ENCODE results near the gene LZTS2.

LZTS2 gene

DNA sequence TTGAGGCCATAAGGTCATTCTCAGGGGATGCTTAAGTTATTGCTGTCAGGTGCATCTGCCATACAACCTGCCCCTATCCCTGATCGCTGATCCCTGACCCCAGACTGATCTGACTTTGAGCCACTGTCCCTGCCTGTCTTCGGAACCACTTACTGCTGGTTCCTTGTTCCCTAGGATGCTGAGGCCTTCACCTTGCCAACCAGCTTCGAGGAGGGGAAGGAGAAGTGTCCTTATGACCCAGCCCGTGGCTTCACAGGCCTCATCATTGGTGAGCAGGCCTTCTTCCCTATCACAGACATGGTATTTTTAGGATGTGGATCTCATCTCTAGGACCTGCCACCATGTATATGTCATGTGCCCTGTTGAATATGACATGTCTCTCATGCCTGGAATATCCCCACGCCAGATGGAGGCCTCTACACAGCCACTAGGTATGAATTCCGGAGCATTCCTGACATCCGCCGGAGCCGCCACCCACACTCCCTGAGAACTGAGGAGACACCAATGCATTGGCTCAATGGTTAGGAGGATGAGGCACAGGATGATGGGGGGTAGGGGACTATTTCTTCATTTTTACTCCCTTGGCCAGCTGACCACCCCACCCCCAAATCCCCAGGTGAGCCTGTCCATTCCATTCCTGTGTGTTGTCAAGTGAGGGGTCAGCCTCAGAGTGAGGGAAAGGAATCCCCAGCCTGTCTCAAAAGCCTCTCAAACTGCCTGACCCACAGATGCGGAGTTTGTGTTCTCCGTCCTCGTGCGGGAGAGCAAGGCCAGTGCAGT, 21.3 kb upstream of the LZTS2 start:
- DNase-seq (ENCODE audit: low read depth) = no peak

DNA sequence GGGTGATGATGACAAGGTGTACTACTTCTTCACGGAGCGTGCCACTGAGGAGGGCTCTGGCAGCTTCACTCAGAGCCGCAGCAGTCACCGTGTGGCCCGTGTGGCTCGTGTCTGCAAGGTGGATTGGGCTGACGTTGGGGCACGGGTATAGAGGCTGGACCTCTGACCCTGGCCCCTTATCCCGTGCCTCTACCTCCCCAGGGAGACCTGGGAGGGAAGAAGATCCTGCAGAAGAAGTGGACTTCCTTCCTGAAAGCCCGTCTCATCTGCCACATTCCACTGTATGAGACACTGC, 20.8 kb upstream of the LZTS2 start:
- DNase-seq (ENCODE audit: low read depth) = no peak

DNA sequence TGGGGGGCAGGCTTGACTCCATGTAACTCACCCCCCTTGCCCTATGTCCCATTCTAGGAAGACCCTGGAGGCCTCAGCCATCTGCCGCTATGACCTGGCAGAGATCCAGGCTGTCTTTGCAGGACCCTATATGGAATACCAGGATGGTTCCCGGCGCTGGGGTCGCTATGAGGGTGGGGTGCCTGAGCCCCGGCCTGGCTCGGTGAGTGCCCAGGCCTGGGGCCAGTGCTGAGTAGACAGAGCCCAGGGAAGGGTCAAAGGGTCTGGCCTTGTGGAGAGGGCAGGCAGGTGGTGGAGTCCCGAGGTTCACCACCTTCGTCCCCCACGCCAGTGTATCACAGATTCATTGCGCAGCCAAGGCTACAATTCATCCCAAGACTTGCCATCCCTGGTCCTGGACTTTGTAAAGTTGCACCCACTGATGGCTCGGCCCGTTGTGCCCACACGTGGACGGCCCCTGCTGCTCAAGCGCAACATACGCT, 19.8 kb upstream of the LZTS2 start:
- DNase-seq (ENCODE audit: low read depth) = no peak

DNA sequence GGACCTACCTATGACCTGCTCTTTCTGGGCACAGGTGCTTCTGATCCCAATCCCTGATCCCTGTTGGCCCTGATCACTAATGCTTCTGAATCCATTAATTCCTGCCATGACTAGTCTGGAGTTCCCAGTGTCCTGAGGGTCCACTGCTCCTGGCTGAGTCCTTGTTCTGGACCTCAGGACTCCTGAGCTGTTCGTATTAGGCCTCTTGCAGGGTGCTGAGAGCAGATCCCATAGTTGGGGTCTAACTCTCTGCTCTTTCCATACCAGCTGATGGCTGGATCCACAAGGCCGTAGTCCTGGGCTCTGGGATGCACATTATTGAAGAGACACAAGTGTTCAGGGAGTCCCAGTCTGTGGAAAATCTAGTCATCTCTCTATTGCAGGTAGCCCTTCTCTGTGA, 19.3 kb upstream of the LZTS2 start:
- DNase-seq (ENCODE audit: low read depth) = no peak

DNA sequence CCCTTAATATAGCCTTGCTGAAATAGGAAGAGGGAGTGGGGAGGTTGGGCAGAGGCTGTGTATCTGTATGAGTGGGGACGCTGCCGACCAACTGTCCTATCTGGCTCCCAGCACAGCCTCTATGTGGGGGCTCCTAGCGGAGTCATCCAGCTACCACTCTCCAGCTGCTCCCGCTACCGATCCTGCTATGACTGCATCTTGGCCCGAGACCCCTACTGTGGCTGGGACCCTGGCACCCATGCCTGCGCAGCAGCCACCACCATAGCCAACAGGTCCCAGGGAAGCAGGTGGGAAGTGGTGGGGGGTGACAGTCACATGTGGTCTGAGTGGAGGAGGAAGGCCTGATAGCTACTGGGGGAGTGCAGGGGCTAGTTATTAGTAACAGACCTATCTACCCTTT, 18.9 kb upstream of the LZTS2 start:
- DNase-seq (ENCODE audit: low read depth) = no peak

DNA sequence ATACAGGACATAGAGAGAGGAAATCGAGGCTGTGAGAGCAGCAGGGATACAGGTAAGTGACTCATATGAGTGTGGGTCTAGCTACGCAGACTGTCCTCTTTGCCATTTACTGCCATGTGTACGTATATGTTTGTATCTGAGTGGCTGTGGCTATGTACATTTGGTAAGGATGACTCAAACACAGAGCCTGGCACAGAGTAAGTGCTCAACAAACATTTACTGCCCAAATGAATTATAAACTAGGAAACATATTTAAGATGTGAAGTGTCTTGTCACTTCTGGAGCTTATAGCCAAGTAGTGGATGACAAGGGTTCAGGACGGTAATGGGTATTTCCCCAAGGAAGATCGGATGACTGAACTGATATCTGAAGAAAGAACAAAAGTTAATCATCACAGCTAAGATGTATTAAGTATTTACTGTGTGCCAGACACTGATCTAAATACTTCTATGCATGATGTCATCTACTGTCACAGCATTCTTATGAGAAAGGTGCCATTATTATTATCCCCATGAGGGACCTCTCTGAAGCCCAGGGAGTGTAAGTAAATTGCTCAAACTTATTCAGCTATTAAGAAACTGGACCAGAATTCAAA, 18.3 kb upstream of the LZTS2 start:
- no peak for DNase-seq (ENCODE audit: low read depth)

DNA sequence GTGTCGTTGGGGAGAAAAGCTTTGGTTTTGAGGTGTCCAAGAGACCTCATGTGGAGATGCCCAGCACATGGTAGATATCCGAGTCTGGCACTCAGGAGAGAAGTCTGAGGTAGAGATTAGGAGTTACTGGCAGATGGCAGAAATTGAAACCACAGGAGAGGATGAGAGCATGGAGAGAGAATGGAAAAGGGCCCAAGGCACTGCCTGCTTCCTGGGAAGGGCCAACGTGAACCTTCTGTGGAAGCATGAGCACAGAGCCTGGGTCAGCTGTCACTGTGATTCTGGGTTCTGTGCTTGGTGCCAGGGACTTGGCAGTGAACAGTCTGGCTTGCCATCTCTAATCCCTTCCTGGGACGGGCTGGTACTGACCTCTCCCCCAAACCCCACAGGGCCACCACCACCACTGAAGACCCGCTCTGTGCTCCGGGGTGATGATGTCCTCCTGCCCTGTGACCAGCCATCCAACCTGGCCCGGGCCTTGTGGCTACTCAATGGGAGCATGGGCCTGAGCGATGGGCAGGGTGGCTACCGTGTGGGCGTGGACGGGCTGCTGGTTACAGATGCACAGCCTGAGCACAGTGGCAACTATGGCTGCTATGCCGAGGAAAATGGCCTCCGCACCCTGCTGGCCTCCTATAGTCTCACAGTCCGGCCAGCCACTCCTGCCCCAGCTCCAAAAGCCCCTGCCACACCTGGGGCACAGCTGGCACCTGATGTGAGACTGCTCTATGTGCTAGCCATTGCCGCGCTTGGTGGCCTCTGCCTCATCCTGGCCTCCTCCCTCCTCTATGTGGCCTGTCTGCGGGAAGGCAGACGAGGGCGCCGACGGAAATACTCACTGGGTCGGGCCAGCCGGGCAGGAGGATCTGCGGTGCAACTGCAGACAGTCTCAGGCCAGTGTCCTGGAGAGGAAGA, 16.4 kb upstream of the LZTS2 start:
- no peak for DNase-seq (ENCODE audit: low read depth)

DNA sequence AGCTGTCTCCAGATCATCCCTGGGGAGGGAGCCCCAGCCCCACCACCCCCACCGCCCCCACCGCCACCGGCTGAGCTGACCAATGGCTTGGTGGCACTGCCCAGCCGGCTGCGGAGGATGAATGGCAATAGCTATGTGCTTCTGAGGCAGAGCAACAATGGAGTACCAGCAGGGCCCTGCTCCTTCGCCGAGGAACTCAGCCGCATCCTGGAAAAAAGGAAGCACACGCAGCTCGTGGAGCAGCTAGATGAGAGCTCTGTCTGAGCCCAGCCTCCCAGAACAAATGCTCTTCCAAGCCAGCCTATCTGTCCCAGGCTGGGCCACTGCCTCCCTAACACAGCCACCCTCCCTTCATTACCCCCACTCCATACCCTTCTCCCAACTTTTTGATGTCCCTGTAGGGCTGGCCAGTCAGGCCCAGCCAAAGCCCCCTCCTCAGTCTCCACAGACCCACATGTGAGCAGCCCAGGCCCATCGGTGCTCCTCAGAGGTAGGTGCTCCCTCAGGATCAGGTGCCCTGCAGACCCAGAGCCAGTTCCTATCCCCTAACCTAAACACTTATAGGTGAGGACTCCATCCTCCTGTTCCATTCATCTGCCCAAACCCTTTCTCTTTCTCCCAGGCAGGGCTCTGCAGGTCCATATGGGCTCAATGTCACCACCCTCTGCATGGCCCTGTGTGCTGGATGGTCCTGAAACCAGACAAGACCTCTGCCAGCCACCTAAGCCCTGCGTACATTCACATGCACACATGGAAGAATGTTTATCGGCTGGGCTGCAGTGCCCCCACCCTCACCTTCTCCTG, 15.5 kb upstream of the LZTS2 start:
- no peak for DNase-seq (ENCODE audit: low read depth)

DNA sequence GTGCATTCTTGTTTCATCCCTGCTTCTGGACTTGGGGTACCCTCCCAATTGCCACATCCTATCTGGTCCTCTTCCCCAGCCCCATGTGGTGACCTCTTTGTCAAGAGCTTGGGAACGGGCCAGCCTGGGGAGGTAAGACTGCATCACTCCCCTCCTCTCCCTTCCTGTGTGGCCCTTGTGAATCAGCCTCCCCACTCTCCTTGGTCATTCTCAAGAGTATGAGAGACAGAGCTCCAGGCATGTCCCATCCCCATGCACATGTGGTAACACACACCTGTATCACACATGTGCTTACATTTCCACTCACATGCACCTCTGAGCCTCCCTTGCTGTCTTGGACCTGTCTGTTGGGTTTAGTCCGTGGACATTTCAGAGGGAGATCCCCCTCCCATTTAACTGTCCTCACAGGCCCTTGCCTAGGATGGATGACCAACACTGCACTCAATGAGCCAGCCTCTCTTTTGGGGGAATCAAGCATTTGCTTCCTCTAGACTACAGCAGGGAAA, 14.9 kb upstream of the LZTS2 start:
- DNase-seq (ENCODE audit: low read depth) = no peak

DNA sequence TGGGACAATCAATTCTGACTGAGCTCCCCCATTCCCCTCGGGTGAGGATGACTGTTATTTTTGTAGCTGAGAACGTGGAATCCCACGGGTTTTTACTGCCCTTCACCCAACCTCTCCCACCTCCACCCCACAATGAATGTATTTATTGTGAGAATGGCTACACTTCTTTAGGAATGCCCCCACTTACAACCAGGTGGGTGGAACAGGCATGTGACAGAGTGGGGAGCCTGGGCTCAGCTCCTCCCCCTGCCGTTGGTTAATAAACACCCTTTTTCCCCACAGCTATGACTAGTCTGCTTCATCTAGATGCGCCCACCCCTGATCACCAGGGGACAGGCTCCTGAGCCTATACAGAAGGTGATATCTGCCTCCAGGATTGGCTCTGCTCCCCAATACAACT, 14.3 kb upstream of the LZTS2 start:
- no peak for DNase-seq (ENCODE audit: low read depth)

DNA sequence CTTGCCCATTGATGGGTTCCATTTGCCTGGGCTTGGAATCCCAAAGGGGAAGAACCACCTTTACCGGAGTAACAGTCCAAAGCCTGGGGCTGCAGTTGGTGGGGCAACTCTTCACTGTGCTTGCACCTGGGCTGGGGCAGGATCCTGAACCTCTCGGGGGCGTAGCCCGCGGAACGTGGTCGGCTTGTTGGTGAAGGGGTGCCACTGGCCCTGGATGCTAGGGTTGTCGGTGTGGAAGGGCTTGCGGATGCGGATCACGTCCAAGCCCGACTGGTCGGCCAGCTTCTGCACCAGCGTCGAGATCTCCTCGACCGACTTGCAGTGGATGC, 13.0 kb upstream of the LZTS2 start:
- DNase-seq (ENCODE audit: low read depth) = no peak

DNA sequence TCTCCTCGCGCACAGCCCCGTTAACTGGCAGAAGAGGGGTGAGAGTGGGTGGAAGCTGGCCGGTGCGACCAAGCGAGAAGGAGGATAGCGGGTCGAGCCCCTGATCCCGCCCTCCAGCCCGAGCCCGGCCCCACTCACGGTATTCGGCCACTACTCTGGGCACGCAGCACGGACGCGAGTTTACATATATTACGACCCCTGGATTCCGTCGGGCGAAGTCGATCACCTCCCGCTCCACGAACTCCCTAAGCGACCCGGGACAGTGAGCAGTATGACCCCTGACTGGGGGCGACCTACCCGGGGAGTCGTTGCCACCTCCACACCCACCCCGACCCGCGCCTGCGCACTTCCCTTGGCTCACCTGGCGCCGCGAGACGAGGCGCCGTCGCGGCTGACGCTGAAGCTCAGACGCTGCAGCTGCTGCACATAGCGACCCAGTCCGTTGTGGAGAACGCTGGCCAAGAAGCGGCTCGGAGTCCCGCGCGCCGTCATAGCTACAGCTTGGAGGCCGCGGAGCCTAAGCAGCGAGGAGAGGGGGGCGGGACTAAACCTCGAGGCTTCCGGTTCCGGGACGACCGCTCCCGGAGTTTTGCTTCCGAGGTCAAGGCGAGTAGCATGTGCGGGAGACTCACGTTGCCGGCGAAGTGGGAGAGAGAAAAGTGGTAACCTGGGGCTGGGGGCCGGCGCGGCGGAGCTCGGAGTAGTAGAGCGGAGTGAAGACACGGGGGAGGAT, 12.5 kb upstream of the LZTS2 start, which contains the start of the genes MRPL43 and TWNK:
Gene MRPL43 (minus strand): TSS at position 546 of the 733 bp plus-strand sequence. CDS start 54 bp downstream, at position 492.
Gene TWNK (plus strand): TSS at position 592 of the 733 bp plus-strand sequence. CDS start 668 bp downstream, outside the sequence.
- DNase-seq (ENCODE audit: low read depth) = peak; percentile 70

DNA sequence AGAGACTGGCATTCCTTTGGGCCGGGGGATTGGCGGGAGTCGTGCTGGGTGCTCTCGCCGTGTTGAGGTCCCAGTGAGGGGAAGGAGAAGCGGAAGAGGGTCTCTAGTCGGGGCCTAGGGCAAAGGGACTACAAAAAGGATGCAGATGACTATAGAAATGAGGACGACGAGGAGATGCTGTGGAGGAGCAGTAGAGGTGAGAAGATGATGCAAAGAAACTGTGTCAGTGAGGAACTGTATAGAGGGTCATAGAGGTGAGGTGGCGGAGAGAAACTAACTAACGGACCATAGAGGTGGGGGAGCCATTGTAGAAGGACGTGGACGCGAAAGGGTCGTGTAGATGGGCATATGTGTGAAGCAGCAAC, 11.9 kb upstream of the LZTS2 start:
- DNase-seq (ENCODE audit: low read depth) = no peak

DNA sequence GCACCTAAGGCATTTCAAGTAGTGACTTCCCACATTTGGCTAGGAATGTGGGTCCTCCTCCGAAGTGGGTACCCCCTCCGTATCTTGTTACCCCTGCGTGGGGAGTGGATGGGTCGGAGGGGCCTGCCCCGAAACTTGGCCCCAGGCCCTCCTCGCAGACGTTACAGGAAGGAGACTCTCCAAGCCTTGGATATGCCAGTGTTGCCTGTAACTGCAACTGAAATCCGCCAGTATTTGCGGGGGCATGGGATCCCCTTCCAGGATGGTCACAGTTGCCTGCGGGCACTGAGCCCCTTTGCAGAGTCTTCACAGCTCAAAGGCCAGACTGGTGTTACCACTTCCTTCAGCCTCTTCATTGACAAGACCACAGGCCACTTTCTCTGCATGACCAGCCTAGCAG, 11.4 kb upstream of the LZTS2 start:
- no peak for DNase-seq (ENCODE audit: low read depth)

DNA sequence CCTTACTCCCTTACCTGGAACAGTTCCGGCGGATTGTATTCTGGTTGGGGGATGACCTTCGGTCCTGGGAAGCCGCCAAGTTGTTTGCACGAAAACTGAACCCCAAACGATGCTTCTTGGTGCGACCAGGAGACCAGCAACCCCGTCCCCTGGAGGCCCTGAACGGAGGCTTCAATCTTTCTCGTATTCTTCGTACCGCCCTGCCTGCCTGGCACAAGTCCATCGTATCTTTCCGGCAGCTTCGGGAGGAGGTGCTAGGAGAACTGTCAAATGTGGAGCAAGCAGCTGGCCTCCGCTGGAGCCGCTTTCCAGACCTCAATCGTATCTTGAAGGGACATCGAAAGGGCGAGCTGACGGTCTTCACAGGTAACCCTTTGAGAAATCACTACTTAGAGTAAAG, 10.5 kb upstream of the LZTS2 start:
- DNase-seq (ENCODE audit: low read depth) = no peak

DNA sequence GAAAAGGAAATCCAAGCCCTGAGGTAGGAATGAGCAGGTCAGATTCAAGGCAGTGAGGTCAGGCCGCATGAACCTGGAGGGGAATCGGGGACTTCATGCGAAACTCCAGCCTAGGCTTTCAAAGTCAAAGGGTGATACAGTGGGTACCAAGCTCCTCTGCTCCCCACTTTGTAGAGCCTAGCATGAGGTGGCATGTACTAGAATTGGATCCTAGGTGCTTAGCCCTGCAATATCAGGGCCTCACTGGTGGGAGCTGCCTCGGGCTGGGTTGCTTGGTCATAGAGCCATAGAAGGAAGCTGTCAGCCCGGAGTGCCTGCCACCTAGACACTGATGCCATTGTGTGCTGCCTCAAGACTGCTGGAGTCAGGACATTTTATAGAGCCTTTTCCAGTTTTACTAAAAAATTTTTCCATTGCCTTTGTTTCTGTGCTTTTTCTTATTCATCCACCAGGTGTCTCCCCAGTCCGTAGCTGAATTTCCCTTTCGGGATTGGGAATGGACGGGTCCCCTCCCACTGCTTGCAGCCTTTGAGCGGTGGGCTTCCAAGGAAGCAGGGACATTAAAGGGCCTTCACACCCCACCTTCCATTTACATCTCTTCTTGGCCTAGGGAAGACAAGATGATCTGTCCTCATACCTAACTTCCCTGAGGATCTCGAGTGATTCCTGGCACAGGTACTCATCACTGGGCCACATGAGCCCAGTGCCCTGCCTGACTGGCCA, 5.5 kb upstream of the LZTS2 start:
- DNase-seq (ENCODE audit: low read depth) = no peak

DNA sequence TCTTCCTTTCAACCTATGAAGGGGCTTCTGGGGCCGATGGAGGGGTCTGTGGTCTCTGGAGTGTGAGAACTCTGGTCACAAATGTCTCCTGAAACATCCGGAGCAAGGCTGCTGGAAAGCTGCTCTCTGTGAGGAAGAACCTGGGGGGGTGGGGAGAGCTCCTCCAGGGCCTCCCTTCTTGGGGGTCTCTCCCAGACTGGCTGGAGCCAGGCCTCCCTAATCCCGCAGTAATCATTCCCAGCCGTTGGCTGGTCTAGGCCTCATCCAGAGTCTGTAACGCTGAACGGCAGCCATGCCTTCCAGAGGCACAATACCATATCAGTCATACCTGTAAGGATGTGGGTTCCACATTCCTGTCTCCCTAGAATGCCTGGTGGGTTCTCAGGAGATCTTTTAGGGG, 4.4 kb upstream of the LZTS2 start:
- no peak for DNase-seq (ENCODE audit: low read depth)

DNA sequence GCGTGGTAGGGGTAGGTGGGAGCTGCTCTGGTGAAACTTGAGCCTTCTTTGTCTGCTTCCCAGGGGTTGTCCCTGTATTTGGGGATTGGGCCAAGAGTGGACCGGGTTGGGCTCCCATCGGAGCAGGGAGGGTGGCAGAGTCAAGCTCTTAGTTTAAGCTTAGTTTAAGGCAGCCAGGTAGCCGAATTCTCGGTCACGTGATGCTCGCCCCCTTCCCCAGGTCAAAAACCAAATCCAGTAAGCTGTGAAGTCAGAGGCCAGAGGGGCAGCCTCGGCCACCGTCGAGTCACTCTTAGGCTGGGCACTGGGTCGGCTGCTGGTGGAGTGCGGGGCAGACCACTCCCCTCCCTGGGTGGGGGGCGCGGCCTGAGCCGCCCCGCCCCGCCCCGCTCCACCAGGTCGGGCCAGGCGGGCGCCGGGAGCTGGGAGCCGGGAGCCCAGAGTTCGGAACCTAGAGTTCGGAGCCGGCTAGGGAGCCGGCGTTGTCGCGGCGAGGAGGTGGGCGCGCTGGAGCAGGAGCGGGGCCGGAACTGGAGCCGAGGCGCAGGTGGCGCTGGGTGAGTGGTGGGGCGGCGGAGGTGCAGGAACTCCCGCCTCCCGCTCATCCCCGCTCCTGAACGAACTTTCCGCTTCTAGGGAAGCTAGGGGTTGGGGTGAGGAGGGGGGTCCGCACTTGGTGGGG, 2.8 kb upstream of the LZTS2 start:
- DNase-seq (ENCODE audit: low read depth) = no peak

DNA sequence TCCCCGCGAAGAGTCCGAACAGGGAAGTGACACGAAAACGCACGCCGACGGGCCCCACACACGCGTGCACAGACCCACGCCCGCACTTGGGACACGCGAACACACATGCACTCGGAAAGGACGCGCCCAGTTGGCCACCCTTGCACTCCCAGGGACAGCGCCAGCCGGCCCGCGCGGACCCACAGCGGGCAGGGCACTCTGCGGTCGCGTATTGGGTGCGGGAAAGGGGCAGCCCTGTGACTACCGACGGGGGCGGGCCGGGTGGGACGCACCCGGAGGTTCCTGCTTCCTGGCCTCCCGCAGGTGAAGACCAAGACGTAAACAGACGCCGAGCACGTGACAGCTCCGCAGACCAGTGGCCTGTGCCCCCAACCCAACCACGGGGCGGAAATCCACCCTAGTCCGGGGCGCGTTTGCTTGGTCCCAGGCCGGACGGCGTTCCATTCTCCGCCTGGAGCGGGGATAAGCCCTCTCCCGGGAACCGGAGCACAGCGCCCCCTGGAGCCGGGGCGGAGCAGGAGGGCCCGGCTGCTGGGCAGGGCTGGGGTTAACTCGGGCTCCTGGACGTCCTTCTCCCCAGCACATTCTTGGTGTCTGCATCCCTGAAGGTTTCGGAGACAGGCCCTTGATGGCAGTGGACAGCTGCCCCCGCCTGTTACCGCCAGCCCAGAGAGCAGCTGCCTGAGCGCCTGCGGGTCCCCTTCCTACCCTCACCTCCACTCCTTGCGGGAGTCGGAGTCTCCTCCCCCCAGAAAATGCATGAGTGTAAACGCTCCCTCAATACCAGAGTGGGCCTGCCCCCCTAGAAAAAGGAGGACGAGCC, 2.0 kb upstream of the LZTS2 start:
- peak; percentile 55 for DNase-seq (ENCODE audit: low read depth)

Data from stimulated activated CD8-positive, alpha-beta memory T cell treated with anti-CD3 and anti-CD28 coated beads, Interleukin-7, amount 100 ng/mL, for 24 hours (primary cell).